Activated CD8-positive, alpha-beta memory T cell treated with anti-CD3 and anti-CD28 coated beads for 48 hours (primary cell): ENCODE measurements around the gene FRAS1.

Experiments used
- DNase-seq, 3 experiments: peaks; one replicate each; pipeline ENCODE4 v3.0.0-alpha.2; 2020; ENCODE audit warnings: low read depth in 2 of 3, low spot score in 2 of 3

Gene FRAS1

DNA sequence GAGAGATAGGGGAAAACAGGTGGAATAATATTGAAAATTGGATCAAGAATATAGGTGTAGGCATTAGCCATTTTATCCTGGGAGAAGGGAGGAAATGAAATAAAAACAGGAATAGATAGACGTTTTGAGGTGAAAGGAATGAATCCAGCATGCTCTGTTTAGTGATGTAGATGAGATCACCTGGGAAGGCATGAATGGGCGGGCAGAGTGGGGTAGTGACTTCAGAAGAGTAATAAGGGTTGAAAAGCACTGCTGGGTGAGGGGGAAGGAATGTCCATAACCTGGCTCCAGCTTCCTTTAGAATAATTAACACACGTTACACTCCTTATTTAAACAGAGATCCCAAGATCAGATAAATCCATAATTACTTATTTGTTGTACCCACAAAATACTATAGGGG is 303.3 kb downstream of the FRAS1 start:
- DNase-seq: no peak

DNA sequence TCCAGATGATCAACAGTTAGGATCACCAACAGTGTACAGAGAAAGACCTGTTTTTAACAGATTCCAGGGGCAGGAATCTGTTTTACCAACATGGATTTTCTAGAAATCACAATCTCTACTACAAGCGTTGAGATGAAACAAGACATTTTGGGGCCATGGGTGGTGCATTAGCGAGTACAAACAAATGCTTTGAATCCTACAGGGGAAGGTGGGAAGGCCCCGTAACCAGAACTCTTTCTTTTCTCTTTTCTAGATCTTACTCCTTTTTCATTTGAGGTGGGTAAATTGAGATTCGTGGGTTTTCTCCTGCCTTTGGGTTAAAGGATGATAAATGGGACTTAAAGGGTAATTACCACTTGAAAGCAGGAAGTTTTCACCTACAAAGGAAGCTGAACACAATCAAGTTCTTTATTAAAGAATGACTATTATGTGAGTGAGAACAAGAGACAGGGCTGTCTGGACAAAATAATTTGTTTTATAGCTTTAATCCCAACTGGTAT is 304.5 kb downstream of the FRAS1 start:
- no peak for DNase-seq

DNA sequence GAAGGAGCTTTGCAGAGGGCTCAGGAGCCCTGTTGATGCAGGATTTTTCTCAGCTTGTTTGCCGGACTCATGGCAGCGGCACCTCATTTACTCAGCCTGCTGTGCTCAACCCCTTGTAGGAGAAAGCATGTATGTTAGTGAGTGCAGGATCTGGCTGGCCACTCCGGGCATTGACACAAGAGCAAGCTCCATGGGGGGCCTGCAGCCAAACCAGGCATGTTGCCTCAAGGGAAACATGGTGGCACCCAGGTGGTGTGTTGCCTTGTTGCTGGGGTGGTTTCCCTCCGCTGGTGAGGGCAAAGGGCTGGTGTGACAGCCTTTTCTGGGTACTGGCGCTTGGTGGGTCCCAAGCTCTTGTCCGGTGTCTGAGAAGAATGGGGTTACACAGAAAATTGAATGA is 305.2 kb downstream of the FRAS1 start:
- no peak for DNase-seq

DNA sequence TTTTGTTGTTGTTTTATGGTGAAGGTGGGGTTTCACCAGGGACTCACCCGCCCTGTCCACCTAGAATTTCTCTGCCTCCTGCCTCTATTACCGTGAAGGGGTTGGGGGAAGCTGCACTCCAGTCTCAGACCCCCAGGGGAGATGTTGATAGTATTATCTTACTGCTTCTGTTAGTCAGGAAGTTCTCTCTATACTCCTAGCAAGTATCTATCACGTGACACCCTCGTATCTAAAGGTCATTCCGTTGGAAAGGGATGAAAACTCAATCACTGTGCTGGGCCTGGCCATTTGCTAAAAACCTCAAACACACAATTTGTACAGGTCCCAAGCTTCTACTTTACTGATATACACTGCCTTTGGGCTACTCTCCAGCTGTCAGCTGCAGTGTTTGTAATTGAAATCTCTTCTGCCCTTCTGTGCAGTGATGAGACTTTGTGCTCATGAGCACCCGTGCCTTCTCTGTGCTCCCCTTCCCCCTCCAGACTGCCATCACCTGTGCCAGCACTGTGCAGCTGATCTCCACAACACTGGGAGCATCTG is 306.0 kb downstream of the FRAS1 start:
- no peak for DNase-seq

DNA sequence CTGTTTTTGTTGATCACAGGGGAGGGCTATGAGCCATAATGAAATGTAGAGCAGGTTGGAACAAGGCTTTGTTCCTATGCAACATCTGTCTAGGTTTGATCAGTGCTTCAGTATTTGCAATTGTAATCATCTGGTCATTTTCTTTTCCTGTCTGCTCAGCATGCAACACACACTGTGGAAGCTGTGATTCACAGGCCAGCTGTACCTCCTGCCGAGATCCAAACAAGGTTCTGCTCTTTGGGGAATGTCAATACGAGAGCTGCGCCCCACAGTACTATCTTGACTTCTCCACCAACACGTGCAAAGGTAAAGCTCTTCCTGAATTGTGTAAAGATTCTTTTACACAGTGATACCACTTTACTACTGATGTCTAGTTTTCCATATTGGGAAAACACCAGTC is 312.6 kb downstream of the FRAS1 start:
- no peak for DNase-seq

DNA sequence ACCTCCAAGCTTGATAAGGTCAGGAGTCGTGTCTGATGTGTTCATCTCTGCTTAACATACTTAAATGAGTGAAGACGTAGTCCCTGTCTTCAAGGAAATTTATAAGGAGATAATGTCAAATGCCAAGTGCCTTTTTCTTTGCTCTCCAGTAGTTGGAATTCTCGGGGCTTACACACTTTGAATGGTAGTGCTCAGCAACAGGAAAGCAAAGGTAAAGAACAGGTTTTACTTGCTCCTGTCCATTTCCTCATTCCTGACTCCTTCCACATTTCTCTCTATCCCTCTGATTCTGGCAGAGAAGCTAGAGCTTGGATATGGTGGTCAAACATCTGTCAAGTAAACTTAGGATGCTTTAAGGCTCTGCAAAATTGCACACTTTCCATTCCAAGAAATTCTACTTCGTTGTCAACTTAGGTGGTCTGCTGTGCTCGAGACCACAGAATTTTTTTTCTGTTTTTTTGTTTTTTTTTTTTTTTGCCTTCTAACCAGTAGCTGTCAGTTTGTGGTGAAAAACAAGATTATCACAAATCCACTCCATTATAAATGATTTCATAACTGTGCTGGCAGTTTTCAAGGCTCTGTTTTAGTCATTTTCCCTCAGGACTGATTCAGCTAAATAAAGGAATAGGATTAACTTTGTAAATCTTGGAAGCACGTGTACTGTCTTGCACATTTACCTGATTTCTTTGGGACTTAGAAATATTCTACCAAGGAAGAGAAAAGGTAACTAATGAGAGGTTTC is 313.7 kb downstream of the FRAS1 start:
- DNase-seq: no peak

DNA sequence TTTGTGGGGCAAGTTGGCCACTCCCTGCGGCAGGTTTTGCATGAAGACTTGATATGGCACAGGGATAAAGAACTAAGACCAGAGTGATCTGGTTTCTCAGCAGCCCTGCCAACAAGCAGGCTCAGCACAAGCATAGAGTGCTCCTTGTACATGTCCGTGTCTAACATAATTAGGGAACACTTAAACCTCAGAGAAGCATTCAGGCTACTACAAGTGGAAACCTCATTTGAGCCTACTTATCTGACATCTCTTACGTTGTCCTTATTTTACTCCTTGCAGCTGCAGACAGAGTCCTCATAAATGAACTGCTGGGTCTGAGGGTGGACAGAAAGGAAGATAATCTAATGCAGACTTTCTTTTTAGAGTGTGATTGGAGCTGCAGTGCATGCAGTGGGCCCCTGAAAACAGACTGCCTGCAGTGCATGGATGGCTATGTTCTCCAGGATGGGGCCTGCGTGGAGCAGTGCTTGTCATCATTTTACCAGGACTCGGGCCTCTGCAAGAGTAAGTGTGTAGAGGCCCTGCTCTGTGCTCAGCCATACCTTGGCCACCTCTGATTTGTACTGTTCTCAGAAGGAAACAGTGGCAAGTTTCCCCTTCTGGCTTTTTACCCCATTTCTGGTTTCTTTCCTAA is 315.3 kb downstream of the FRAS1 start:
- DNase-seq: no peak

DNA sequence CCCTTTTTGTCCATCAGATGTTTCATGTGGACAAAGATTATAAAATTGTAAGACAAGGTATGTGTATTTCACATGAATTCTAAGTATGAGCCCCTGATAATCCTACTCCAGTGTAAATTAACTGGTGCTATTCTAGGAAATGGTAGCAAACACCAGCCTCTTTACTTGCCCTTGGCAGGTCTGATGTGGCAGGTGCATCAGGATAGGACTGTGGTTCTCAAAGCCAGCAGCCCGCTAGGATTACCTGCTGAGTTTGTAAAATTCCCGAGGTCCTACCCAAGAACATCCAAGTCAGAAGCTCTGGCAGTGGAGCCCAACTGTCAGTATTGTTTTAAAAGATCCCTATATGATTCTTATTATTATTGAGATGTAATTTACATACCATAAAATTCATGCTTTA is 320.4 kb downstream of the FRAS1 start:
- DNase-seq: no peak

DNA sequence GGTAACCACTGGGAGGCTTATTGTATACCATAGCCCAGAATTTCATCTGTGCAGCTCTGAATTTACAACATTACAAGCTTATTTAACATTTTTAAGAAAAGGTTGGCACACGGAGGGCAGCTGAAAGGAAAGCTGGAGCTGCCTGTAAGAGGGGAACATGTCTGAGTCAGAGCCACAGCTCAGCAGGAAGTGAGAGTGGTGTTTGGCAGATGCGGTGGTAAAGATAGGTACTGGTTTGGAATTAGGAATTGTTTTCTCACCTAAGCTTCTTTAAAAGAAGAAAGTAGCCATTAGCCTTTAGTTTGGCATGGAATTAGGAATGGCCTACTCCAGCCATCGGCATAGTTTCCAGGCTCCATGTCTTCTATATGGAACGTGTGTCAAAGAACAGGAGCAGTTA is 321.9 kb downstream of the FRAS1 start:
- no peak for DNase-seq

DNA sequence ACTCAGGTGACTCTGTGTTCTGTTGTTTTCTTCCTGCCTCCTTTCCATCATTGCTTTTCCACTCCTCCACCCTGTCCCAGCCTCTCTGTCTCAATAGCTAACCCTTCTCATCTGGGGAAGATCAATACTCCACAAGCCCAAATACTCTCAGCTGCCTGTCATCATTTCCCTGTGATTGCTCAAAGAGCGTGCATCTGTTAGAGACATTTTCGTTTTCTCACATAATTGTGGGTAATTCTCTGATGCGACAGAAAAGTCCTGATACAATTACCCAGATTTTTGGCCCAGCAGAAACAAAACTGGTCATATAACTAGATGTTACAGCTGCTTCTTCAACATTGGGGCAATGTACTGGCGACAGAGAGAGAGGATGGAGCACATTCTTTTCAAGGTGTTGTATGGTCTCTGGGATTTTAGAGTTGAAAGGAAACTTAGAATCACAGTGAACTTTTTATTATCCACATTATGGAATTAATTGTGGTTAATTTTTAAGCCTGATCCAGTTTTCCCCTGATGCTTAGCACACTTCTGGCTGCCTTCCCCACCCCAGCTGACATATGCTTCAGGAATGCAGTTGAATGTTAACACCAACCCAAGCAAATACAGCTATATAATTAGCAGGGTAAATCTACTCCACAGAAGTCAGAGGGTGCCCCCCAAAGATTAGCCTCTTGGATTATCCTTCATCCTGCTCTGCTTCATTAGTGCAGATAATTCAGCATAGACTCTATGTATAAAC is 323.0 kb downstream of the FRAS1 start:
- DNase-seq: no peak

DNA sequence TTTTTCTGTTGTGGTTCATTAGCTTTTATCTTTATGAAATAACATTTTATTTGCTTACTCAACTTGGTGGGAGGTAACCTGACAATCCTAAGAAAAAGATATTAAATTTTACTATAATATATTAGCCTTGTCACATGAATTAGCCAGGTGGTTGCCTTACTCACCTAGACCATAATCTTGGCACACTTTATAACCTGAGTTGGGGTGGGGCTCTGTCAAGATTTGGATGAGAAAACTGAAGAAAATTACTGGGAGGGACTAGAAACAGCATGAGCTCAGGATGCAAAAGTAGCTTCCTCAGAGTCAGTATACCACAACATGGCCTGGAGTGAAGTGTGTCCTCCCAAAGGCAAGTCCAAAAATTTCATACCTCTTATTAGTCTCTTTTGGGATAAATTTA is 329.6 kb downstream of the FRAS1 start:
- no peak for DNase-seq

DNA sequence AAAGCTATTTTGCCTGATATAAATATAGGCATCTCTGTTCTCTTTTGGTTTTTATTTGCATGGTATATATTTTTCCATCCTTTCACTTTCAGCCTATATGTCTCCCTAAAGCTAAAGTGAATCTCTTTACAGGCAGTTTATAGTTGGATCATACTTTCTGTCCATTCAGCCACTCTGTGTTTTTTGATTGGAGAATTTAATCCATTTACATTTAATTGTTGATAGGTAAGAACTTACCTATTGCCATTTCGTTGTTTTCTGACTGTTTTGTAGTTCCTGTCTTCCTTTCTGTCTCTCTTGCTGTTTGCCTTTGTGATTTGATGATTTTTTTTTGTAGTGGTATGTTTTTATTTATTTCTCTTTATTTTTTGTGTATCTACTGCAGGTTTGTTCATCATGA is 338.5 kb downstream of the FRAS1 start:
- DNase-seq: no peak

DNA sequence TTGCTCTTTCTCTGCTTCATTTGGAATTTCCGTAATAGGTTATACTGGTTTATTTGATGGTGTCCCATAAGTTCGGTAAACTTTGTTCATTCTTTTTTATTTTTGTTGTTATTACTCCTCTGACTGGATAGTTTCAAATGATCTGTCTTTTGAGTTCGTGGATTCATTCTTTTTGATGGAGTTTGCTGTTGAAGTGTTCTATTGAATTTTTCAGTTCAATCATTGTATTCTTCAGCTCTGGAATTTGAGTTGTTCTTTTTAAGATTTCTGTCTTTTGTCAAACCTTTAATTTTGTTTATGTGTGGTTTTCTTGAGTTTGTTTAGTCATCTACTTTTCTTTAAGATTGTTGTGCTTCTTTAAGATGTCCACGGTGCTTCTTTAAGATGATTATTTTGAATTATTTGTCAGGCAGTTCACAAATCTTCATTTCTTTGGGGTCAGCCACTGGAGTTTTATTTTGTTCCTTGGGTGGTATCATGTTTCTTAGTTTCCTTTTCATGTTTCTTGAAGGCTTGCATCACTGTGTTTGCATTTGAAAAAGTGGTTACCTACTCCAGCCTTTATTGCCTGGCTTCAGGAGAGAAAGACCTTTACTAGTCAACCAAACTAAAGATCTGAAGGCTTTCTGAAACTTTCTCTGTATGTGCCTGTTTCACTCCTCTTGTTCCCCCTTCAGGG is 339.6 kb downstream of the FRAS1 start:
- DNase-seq: no peak

DNA sequence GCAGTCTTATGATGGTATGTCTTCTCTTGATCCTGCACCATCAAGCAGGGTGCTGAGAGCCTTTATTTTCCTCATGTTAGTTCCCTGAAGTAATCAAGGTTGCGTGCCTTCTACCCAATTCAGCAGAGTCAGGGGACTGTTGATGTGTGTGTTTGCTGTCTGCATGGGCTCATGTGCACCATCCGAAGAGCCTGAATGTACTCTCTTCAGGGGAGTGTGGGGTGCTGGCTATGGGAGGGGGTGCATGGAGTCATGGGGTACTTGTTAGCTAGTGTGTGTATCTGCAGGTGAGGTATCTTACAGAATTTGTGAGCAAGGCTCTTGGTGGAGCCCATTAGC is 340.1 kb downstream of the FRAS1 start:
- DNase-seq: no peak

DNA sequence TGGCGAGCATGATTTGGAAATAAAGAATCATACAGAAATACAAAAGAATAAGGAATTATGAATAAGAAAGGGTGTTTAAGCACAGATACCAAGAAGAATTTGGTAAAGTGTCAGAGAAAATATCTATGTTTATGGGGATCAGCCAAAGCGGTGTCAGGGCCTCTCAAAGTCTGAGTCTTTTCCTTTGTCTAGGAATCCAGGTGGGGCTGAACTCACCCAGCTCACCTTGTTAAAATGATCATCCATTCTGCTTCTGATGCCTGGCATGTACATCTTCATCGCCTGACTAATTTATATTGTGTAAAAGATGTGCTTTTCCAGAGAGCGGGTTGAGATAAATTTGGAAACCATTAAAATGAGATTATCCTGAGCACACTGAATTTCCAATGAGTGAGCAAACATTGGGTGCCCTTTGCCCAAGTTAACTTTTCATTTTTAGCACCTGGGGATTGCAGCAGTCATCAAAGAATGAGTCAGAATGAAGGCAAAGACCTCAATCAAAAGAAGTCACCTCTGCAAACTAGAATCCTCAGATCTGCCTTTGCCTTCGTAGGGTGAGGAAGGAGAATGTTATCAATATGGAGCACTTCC is 352.6 kb downstream of the FRAS1 start:
- DNase-seq: no peak

DNA sequence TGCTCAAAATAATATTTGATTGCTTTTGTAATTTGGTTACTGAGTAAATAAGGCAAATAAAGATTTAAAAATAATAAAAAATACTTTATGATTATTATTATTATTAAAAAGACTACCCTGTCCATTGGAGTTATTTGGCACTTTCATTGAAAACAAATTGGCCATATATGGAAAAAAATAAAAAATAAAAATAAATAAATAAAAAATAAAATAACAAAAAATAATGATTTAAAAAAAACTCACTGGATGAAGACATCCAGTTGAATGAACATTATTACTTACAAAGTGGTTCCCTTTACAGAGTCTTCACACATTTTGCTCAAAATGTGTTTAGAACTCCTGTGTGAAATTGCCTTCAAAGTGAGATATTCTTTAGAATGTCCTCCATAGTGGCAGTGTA is 353.1 kb downstream of the FRAS1 start:
- no peak for DNase-seq

DNA sequence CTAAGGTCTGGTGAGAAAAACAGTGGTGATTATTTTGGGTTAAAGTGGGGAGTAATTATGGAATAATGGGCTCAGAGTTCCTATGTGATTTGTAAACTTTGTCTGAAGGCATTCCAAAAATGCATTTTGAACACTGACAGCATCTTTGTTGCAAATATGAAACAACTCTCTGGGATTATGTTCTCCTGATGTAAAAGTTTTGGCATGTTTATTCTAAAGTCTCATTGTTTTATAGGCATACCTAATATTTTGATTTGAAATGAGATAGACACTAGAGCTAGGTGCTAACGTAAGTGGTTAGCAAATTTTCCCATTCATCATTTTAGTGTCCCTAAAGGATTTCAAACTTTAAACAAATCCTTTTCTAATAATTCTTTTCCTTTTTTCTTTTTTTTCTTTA is 353.6 kb downstream of the FRAS1 start:
- no peak for DNase-seq

DNA sequence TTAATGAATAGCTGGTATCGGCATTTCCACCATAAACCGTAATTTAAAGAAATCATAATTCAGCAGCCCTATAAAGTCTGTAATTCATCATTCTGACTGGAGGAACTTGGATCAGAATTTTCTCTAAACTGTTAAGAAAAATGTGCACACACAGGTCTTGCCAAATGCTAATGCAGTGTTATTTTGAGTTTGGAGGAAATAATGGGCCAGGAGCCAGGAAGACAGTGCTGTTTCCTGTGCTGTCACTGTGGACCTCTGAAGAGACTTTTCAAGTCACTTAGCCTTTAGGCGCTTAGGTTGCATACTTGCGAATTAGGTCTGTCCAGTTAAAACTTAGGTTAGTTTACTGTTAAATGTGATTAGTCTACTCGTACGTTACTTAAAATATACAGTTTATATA is 357.0 kb downstream of the FRAS1 start:
- DNase-seq: no peak

DNA sequence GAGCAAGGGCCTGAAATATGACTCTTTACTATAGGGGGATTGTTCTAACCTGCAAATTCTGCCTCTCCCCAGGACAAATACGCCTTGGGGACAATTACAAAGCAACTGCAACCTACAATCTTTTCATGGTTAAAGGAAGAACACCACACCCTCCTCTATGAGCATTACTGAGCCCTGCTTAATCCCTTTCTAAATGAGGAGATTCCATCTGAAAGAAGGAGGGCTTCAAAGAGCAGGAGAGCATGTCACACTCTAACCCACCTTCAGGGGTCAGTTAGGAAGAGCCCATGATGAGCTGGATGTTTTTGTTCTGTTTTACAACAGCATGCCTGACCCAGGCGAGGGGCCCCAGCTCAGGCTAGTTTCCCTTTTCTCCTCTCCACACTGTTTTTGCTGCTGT is 360.5 kb downstream of the FRAS1 start:
- no peak for DNase-seq

DNA sequence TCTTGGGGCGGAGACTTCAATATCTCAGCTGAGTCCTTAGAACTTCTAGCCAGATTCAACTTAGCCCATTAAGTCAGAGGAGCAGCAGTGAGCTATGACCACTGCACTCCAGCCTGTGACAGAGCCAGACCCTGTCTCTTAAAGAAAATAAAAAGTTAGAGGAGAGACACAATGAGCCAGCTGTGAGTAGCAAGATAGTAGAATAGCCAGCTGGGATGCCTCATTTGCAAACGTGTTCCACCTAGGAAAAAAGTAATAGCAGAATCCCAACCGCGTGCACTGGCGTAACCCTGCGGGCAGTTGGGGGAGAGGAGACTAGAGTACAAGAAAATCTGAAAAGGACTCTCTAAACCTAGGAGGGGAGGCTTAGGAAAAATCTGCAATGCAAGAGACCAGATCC is 361.3 kb downstream of the FRAS1 start:
- no peak for DNase-seq

DNA sequence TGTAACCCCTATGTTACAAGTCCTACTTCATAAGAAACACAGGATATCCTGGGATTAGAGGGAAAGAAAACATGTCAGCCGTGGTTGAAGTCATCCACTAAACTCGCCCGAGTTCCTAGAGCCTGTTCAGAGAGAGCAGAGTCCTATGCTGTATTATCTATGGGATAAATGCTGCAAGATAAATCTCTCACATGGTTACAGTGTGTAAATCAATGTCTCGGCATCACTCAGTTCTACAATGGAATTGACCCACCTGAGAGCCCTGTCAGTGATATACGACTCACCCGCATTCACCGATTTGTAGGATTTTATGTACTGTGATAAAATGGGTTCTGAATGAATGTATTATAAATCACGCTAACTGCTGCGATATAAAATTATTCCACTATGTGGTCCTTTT is 366.7 kb downstream of the FRAS1 start:
- DNase-seq: no peak
